OCI-LY1 (cell line): ENCODE results near the gene CCDC71L.
"Not testable (repeated sequence)": the region's sequence is repeated elsewhere in the genome, so short reads cannot be mapped to it uniquely, and the experiment has no call there.

ENCODE experiments used
- H2AFZ ChIP-seq: fragments of 200-600 bp; sonication (generic), shearing (Covaris generic); 2 replicates; pipeline ENCODE4 v1.6.0; 2014; ENCODE audit warnings: antibody characterized with exemption, mild to moderate bottlenecking, low read length
- H3F3A ChIP-seq: fragments of 200-600 bp; sonication (generic), shearing (Covaris generic); 2 replicates; pipeline ENCODE4 v1.6.0; 2014; ENCODE audit warnings: mild to moderate bottlenecking, antibody characterized with exemption, low read length, moderate library complexity; ENCODE audit not compliant: insufficient read depth
- H3K27ac ChIP-seq: fragments of 200-600 bp; sonication (generic); 2 replicates; pipeline ENCODE4 v1.5.1; 2014; ENCODE audit warnings: low read length, mixed run types, mild to moderate bottlenecking, low read depth; ENCODE audit not compliant: poor library complexity, severe bottlenecking
- H3K27me3 ChIP-seq: fragments of 200-600 bp; sonication (generic); 2 replicates; pipeline ENCODE4 v1.6.0; 2014; ENCODE audit warnings: antibody characterized with exemption, mild to moderate bottlenecking, low read length, moderate library complexity; ENCODE audit not compliant: insufficient read depth
- H3K36me3 ChIP-seq: fragments of 200-600 bp; sonication (generic); 2 replicates; pipeline ENCODE4 v1.6.1; 2014; ENCODE audit warnings: mild to moderate bottlenecking, antibody characterized with exemption, low read length, moderate library complexity, mixed read lengths; ENCODE audit not compliant: insufficient read depth
- H3K4me1 ChIP-seq: fragments of 200-600 bp; sonication (generic); 2 replicates; pipeline ENCODE4 v1.5.1; 2014; ENCODE audit warnings: mild to moderate bottlenecking, low read length, moderate library complexity; ENCODE audit not compliant: insufficient read depth, severe bottlenecking
- H3K4me2 ChIP-seq: fragments of 200-600 bp; sonication (generic), shearing (Covaris generic); 2 replicates; pipeline ENCODE4 v1.6.1; 2014; ENCODE audit warnings: low read length
- H3K4me3 ChIP-seq: fragments of 200-600 bp; sonication (generic); 2 replicates; pipeline ENCODE4 v1.5.1; 2014; ENCODE audit warnings: low read length, low read depth, mild to moderate bottlenecking, mixed read lengths; ENCODE audit not compliant: poor library complexity, severe bottlenecking
- H3K79me2 ChIP-seq: fragments of 200-600 bp; shearing (Covaris generic); 2 replicates; pipeline ENCODE4 v1.6.1; 2016; ENCODE audit warnings: mixed run types, low read length, mixed read lengths; ENCODE audit not compliant: insufficient read depth
- H3K9ac ChIP-seq: fragments of 200-600 bp; sonication (generic), shearing (Covaris generic); 2 replicates; pipeline ENCODE4 v1.6.1; 2014; ENCODE audit warnings: mild to moderate bottlenecking, low read length, mixed read lengths
- H3K9me2 ChIP-seq: fragments of 200-600 bp; sonication (generic), shearing (Covaris generic); 2 replicates; pipeline ENCODE4 v1.6.1; 2014; ENCODE audit warnings: low read depth, mild to moderate bottlenecking, low read length, mixed read lengths
- H3K9me3 ChIP-seq: fragments of 200-600 bp; shearing (Covaris generic); 2 replicates; pipeline ENCODE4 v1.6.1; 2014; ENCODE audit warnings: low read length, mixed read lengths
- H4K20me1 ChIP-seq: fragments of 200-600 bp; sonication (generic), shearing (Covaris generic); 2 replicates; pipeline ENCODE4 v1.6.0; 2016; ENCODE audit warnings: mild to moderate bottlenecking, low read length; ENCODE audit not compliant: insufficient read depth
- EZH2 ChIP-seq: fragments of 200-600 bp; sonication (generic), shearing (Covaris generic); IDR thresholded peaks from 2 replicates; pipeline ENCODE4 v1.8.0; 2017; ENCODE audit warnings: borderline replicate concordance, mixed run types, mild to moderate bottlenecking, antibody characterized with exemption, low read length, moderate library complexity, mixed read lengths
- TF ChIP-seq, protein P1 (sequence below): fragments of 200-600 bp; sonication (generic), shearing (Covaris generic); IDR thresholded peaks from 2 replicates; pipeline ENCODE4 v1.5.1; 2017; ENCODE audit warnings: mild to moderate bottlenecking, antibody characterized with exemption, low read length, moderate library complexity, mixed read lengths

The CCDC71L gene

GRCh38 chr7:106681815-106682495 is 21.0 kb upstream of the CCDC71L start:
- H3K9ac ChIP-seq: no peak overlapping the region
- H3K4me2 ChIP-seq: no peak overlapping the region
- no peaks in the 10 kb centered on the region for H3K27me3 ChIP-seq
- H3K4me1 ChIP-seq: no peaks in the 10 kb centered on the region
- TF ChIP-seq, protein P1, sequence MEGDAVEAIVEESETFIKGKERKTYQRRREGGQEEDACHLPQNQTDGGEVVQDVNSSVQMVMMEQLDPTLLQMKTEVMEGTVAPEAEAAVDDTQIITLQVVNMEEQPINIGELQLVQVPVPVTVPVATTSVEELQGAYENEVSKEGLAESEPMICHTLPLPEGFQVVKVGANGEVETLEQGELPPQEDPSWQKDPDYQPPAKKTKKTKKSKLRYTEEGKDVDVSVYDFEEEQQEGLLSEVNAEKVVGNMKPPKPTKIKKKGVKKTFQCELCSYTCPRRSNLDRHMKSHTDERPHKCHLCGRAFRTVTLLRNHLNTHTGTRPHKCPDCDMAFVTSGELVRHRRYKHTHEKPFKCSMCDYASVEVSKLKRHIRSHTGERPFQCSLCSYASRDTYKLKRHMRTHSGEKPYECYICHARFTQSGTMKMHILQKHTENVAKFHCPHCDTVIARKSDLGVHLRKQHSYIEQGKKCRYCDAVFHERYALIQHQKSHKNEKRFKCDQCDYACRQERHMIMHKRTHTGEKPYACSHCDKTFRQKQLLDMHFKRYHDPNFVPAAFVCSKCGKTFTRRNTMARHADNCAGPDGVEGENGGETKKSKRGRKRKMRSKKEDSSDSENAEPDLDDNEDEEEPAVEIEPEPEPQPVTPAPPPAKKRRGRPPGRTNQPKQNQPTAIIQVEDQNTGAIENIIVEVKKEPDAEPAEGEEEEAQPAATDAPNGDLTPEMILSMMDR: no peak
- no peak for TF ChIP-seq EZH2
- peaks cover 2% of the 10 kb centered on the region; the same call in 1 of the 2 replicates for H3K9me2 ChIP-seq
- H3K9me3 ChIP-seq: no peaks in the 10 kb centered on the region
- H2AFZ ChIP-seq: no peak overlapping the region
- H3F3A ChIP-seq: no peaks in the 10 kb centered on the region
- no peaks in the 10 kb centered on the region for H4K20me1 ChIP-seq
- H3K4me3 ChIP-seq: no peak overlapping the region
- H3K36me3 ChIP-seq: no peaks in the 10 kb centered on the region
- H3K79me2 ChIP-seq: no peaks in the 10 kb centered on the region
- H3K27ac ChIP-seq: no peak overlapping the region

DNA sequence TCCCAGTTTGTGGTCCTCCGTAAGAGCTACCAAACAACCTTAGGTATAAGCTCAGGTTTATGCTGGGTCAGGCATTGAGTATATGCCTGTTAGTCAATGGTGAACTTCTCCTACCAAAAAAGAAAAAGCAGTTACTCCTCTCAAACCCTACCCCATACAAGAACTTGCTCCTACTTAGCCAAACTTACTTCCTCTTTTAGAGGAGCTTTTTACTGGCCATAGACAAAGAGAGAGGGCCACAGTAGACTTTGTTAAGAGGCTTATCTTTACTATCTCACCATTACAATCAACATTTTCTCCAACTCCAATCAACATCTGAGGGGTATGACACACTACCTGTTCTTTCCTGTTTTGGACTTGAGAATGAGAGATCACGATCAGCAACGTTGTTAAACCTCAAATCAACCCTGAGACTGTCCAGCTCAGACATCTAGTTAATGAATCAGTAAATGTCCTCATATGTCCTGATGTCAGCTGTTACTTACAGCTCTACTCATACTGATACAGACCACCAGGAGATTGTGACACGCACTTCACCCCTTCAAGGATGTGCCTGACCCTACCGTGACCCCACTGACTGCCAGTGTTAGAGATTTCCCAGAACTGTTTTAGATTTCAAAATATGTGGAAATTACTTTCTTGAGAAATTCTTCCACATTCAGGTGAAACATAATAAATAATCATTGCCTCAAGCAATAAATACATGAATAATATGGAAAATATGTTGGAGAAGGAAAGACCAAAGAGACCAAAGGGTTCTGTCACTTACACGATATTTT is 18.4 kb upstream of the CCDC71L start:
- no peak overlapping the region for H2AFZ ChIP-seq
- H3K79me2 ChIP-seq: no peaks in the 10 kb centered on the region
- H3K4me2 ChIP-seq: no peak overlapping the region

GRCh38 chr7:106678795-106679152 is 17.8 kb upstream of the CCDC71L start:
- Histone ChIP-seq H3K27ac (no peak overlapping the region), H2AFZ (no peak overlapping the region), H3K79me2 (no peaks in the 10 kb centered on the region), H3K9me2 (peaks cover 2% of the 10 kb centered on the region; the same call in 1 of the 2 replicates), H3K4me1 (no peaks in the 10 kb centered on the region), H3K4me2 (no peak overlapping the region), H3K36me3 (no peaks in the 10 kb centered on the region), H3K4me3 (no peak overlapping the region), H3K9me3 (no peaks in the 10 kb centered on the region), H4K20me1 (no peaks in the 10 kb centered on the region), H3F3A (no peaks in the 10 kb centered on the region), H3K9ac (no peak overlapping the region), H3K27me3 (no peaks in the 10 kb centered on the region)
- no peak for TF ChIP-seq EZH2
- TF ChIP-seq, protein P1: no peak

More for the DNA sequence above, 18.4 kb upstream of the CCDC71L start:
- H3K4me1 ChIP-seq: no peaks in the 10 kb centered on the region
- no peaks in the 10 kb centered on the region for H3F3A ChIP-seq
- H3K4me3 ChIP-seq: no peak overlapping the region
- H3K36me3 ChIP-seq: no peaks in the 10 kb centered on the region
- H3K9ac ChIP-seq: no peak overlapping the region
- H3K9me3 ChIP-seq: no peaks in the 10 kb centered on the region
- no peaks in the 10 kb centered on the region for H3K27me3 ChIP-seq
- no peak overlapping the region for H3K27ac ChIP-seq
- no peaks in the 10 kb centered on the region for H4K20me1 ChIP-seq
- TF ChIP-seq EZH2: no peak
- TF ChIP-seq, protein P1: no peak
- peaks cover 2% of the 10 kb centered on the region; the same call in 1 of the 2 replicates for H3K9me2 ChIP-seq

DNA sequence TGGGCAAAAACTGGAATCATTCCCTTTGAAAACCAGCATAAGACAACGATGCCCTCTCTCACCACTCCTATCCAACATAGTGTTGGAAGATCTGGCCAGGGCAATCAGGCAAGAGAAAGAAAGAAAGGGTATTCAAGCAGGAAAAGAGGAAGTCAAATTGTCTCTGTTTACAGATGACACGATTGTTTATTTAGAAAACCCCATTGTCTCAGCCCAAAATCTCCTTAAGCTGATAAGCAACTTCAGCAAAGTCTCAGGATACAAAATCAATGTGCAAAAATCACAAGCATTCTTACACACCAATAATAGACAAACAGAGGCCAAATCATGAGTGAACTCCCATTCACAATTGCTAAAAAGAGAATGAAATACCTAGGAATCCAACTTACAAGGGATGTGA is 15.5 kb upstream of the CCDC71L start:
- not testable (repeated sequence) for H3K4me2 ChIP-seq, H4K20me1 ChIP-seq, H3K27ac ChIP-seq, H3K9ac ChIP-seq, H3K79me2 ChIP-seq, H3K4me3 ChIP-seq, H3K9me3 ChIP-seq, H3F3A ChIP-seq, H3K4me1 ChIP-seq, H3K36me3 ChIP-seq, H3K9me2 ChIP-seq, H3K27me3 ChIP-seq, H2AFZ ChIP-seq

- not testable (repeated sequence) for H3K9ac ChIP-seq, H3K27me3 ChIP-seq, H3K4me2 ChIP-seq, H2AFZ ChIP-seq, H3K9me2 ChIP-seq, H4K20me1 ChIP-seq, H3K4me3 ChIP-seq, H3K4me1 ChIP-seq, H3K9me3 ChIP-seq, H3K27ac ChIP-seq, H3K79me2 ChIP-seq, H3K36me3 ChIP-seq, H3F3A ChIP-seq
These were observed 12.7 kb upstream of the CCDC71L start for GRCh38 chr7:106673688-106674087.
